COLO829 (cell line): ENCODE results near the gene NOS1AP.

Source experiments
- DNase-seq: peaks from one replicate; pipeline ENCODE4 v3.0.0; 2012; ENCODE audit warnings: low spot score

Gene NOS1AP

GRCh38 chr1:162300057-162300917 is 230.8 kb downstream of the NOS1AP start:
- DNase-seq: no peak

GRCh38 chr1:162301696-162302095 is 232.2 kb downstream of the NOS1AP start:
- no peak for DNase-seq

- DNase-seq: no peak
These were observed 233.0 kb downstream of the NOS1AP start for GRCh38 chr1:162302306-162303003.

GRCh38 chr1:162303004-162303344 is 233.5 kb downstream of the NOS1AP start:
- no peak for DNase-seq

DNA sequence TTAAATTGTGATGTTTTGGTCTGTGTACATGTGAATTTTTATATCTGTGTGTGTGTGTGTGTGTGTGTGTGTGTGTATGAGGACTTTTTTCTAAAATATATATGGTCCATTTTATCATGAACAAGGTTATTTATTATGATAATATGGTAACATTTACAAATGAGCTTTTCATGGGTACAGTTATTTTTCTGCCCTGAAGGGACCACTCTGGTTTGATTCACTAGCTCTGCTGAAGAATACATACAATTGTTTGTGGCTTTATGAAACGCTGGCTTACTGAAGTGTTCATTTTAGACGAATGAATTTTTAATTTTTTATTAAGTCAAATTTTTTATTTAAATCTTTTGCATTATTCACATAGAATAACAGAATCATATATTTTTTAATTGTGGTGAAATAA is 235.2 kb downstream of the NOS1AP start:
- peak; percentile 74 for DNase-seq

DNA sequence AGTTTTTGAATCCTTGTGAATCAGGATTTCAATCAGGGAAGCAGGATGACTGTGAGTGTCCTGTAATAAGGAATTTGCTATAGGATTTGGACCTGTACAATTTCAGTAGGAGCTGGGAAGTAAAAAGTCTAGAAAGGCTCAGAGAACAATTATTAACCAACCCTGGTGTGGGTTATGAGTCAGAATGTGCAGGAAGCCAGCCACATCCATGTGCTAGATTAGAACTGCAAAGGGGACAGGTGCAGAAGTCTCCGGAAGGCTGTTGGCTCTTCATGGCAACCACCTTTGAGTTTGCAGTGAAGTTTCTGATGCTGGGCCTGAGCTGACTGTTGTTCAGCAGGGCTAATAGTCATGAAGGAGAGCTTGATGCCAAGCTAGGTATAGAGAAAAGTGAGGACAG is 236.5 kb downstream of the NOS1AP start:
- no peak for DNase-seq

DNA sequence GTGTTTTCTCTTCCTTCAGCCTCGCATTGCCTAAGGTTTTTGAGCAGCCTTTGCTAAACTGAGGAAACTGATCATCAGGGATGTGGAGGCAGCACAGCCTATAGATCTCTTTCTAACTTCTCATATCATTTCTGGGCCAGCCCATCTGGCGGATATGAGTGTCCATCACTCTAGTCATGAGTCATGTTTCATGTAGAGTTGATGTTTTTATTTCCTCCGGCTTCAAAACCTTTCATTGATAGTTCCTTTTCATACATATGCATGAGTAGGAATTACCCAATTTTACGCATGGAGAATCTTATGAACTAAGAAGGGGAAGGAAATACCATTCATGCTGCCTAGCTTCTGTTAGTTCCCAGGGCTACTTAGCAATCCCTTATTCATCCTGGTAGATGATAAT is 240.8 kb downstream of the NOS1AP start:
- peak; percentile 95 for DNase-seq

GRCh38 chr1:162314206-162314605 is 244.7 kb downstream of the NOS1AP start:
- no peak for DNase-seq

DNA sequence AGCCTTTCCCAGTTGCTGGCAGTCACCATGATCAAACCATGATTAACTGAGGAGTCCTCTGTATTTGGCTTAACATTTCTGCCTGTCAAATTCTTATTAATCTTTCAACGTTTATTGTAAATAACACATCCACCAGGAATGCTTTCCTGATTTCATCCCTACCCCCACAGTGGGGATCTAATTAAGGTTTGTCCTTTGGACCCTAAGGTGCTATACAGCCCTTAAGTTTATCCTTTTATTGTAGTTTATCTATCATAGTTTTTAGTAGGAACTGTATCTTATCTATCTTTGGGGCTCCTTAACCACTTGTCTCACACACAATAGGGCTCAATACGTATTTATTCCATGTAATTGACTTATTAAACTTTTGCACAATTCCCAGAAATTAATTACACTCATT is 246.2 kb downstream of the NOS1AP start:
- no peak for DNase-seq

DNA sequence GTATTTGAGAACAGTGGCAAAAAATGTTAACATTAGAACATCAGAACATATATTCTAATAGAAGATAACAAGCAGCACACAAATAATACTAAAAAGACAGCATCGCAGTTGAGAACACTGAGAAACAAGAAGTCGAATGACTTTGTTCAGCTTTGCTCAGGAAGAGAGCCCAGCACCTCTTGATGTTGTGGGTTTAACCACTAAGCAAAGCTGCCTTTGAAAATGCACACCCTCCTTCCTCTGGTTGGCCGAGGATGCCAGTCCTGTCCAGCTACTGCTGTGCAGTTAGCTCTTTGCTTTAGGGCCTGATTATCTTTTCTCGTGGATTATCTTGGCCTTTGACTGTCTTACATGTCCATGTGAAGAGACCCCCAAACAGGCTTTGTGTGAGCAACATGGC is 246.7 kb downstream of the NOS1AP start:
- no peak for DNase-seq

DNA sequence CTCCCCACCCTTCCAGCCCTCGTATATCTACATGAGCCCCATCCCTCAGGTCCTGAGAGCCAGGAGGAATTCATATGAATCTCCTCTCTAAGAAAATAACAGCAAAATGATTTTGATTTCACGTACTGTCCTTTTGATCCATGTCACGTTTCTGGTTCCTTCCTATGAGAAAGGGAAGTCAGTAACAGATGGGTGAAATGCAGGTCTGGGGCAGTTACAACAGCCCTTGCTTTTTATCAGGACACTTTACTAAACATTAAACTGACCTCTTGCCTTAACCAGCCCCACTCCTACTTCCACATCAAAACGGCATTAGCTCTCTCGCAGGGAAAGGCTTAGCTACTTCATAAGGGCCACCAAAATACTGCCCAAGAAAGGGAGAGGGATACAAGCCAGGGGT is 248.1 kb downstream of the NOS1AP start:
- DNase-seq: no peak

- DNase-seq: peak; percentile 54
These were observed 250.1 kb downstream of the NOS1AP start for GRCh38 chr1:162319493-162320175.

GRCh38 chr1:162321809-162322422 is 252.4 kb downstream of the NOS1AP start:
- no peak for DNase-seq

DNA sequence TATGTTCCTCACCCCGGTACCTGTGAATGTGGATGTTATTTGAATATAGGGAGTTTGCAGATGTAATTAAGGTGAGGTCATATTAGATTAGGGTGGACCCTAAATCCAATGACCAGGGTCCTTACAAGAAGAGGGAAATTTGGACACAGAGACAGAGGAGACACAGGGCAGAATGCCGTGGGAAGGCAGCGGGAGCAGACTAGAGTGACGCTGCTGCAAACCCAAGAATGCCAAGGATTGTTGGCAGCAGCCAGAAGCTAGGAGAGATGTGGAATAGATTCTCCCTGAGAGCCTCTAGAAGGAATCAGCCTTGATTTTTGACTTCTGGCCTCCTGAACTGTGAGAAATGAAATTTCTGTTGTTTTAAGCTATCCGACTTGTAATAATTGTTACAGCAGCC is 253.5 kb downstream of the NOS1AP start:
- DNase-seq: no peak

DNA sequence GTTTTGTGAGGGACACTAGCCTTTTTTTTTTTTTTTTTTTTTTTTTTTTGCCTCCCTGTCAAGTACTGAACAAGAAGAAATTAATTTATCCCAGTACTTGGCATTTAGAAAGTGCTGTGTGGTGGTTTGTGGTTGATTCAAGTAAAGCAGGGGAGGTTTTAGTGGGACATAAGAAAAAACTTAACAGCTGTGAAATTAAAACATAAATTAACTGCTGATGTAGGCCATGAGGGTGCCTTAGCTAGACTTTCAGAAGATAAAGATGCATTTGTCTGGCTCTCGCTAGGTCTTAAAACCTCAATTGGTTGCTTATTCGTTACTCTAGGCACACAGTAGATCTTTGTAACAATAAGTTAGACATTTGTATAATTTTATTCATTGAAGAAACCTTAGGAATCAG is 254.9 kb downstream of the NOS1AP start:
- peak; percentile 92 for DNase-seq

DNA sequence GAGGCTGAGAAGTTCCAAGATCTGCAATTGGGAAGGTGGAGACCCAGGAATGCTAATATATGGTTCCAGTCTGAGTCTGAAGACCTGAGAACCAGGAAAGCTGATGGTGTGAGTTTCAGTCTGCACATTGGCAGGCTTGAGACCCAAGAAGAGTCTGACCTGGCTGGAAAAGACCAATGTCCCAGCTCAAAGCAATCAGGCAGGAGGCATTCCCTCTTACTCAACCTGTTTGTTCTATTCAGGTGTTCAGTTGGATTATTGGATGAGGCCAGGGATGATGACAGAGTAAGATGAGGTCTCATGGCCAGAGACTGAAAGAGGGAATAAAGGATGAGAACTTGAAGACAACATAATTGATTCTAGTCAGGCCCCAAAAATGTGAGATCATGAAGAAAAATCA is 257.1 kb downstream of the NOS1AP start:
- no peak for DNase-seq

- no peak for DNase-seq
These were observed 257.8 kb downstream of the NOS1AP start for GRCh38 chr1:162327144-162327787.

- DNase-seq: no peak
These were observed 258.3 kb downstream of the NOS1AP start for GRCh38 chr1:162327788-162328165.

- DNase-seq: no peak
These were observed 259.0 kb downstream of the NOS1AP start for GRCh38 chr1:162328512-162328911.

GRCh38 chr1:162329826-162330225 is 260.3 kb downstream of the NOS1AP start:
- DNase-seq: peak; percentile 29

DNA sequence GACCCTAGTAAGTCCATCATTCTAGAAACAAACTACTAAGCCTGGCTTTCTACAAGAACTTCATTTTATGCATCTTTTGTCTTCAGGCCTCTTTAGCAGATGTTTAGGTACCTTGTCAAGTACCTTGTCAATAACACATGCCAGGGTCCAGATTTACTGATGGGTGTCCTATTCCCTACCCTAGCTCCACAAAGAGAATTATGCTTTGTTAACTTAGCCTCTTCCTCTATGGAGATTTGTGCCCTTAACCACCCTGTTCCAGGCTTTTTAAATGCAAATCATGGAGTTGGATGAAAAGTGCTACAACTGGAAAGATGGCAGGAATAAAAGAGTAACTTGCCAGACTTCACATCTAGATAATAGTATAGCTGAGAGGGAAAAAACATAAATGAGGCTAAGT is 264.5 kb downstream of the NOS1AP start:
- no peak for DNase-seq

- DNase-seq: no peak
These were observed 265.6 kb downstream of the NOS1AP start for GRCh38 chr1:162335126-162335525.
